Effector CD8-positive, alpha-beta T cell (primary cell): Measurements from ENCODE around the gene TPST2.
"Not testable (repeated sequence)": the region's sequence is repeated elsewhere in the genome, so short reads cannot be mapped to it uniquely, and the experiment has no call there.

Experiments used
- DNase-seq: peaks from one replicate; lab custom pipeline; 2025; lab: John Stamatoyannopoulos, UW

TPST2 gene

DNA sequence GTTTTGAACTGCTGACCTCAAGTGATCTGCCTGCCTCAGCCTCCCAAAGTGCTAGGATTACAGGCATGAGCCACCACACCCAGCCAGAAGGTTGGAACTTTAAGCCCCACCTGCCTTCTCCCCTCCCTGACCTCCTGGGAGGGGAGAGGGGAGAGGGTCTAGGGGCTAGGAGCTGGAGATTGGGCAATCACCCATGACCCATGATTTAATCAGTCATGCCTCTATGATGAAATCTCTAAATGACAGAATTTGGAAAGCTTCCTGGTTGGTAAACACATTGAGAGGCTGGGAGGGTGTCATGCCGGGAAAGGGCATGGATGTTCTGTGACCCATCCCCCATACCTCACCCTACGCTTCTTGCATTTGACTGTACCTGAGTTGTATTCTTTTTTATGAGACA lies 60.6 kb downstream of the TPST2 start:
- no peak for DNase-seq

GRCh38 chr22:26528518-26528917 lies 61.4 kb downstream of the TPST2 start:
- DNase-seq: not testable (repeated sequence)

DNA sequence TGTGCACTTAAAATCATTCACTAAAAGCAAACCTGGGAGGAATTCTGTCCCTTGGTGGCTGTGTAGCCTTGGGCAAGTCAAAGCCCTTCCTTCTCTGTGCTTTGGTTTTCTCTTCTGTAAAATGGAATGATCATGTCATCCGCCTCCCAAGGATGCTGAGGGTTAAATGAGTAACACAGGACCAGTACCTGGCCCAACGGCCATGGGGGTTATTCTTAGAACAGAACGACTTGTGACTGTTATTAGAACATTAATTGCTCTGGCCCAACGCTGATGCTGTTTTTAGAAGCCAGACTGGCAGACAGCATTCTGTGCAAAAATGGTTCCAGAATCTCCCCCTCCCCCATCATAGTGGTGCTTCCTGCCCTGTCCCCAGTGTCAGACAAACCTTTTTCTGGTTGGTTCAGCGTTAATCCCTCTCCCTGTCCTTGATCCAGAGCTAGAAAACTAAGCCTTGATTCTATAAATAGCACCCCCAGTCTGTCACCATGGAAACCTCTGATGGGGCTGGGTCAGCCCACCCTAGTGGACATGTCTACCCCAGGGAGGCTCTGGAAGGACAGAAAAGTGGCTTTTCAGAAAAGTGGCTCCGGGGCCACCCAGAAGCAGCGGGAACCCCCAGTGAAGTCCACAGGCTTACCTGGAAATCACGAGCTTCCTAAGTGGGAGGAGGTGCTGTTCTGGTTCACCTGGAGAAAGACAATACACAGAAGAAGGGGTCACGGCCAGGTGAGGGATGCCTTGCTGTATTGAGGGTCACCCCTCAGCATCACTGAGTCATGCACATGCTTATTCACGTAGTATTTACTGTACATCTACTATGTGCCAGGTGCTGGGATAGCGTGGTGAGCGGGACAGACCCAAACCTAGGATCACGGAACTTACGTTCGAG lies 62.1 kb downstream of the TPST2 start:
- no peak for DNase-seq

- DNase-seq: no peak
Observed at GRCh38 chr22:26527167-26527566, 62.8 kb downstream of the TPST2 start.

DNA sequence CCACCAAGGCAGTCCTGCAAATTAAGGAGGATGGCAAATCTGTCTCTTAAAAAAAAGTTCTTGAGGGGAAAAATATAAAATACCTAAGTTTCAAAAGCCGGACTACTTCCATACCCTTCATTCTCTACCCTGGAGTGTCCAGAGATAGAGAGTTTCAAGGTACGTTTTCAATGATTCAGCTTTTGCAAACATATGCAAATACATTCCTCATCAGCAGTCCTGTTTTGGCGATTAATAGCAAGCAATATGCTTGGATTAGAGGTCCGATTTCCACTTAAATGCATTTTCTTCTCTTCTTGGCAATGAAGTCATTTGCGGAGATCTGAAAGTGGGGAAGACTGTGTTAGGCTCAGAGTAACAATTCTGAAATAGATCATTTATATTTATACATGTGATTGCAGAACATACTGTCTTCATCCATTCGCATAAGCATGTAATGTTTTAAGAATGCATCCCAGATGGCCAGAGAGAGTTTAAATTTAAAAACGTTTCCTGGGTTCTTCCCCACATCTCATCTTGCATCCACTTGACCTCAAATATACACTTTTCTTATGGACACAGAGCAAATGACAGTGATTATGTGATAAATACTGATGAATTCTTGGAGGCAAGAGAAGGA lies 63.9 kb downstream of the TPST2 start:
- DNase-seq: no peak

DNA sequence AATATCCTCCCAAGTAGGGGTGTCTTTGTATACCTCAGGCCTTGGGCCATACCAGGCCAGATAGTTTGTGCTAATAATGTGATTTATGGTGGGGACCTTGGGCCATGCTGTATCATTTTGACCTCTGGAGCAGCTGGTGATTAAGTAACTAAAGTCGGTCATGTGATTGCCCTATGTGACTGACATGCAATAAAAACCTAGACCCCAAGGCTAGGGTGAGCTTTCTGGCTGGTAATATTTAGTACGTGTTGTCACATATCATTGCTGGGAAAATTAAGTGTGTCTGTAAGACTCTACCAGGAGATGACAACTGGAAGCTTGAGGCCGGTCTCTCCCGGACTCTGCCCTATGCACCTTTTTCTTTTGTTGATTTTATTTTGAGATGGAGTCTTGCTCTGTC lies 65.1 kb downstream of the TPST2 start:
- no peak for DNase-seq

- no peak for DNase-seq
Observed at GRCh38 chr22:26522592-26522991, 67.3 kb downstream of the TPST2 start.

- DNase-seq: no peak
Observed at GRCh38 chr22:26522012-26522411, 67.9 kb downstream of the TPST2 start.

- no peak for DNase-seq
Observed at GRCh38 chr22:26517429-26517828, 72.5 kb downstream of the TPST2 start.

GRCh38 chr22:26516503-26516902 lies 73.4 kb downstream of the TPST2 start:
- DNase-seq: no peak

- DNase-seq: no peak
Observed at GRCh38 chr22:26515931-26516330, 74.0 kb downstream of the TPST2 start.

GRCh38 chr22:26514419-26515161 lies 75.3 kb downstream of the TPST2 start:
- no peak for DNase-seq

- DNase-seq: no peak
Observed at GRCh38 chr22:26513838-26514237, 76.1 kb downstream of the TPST2 start.

DNA sequence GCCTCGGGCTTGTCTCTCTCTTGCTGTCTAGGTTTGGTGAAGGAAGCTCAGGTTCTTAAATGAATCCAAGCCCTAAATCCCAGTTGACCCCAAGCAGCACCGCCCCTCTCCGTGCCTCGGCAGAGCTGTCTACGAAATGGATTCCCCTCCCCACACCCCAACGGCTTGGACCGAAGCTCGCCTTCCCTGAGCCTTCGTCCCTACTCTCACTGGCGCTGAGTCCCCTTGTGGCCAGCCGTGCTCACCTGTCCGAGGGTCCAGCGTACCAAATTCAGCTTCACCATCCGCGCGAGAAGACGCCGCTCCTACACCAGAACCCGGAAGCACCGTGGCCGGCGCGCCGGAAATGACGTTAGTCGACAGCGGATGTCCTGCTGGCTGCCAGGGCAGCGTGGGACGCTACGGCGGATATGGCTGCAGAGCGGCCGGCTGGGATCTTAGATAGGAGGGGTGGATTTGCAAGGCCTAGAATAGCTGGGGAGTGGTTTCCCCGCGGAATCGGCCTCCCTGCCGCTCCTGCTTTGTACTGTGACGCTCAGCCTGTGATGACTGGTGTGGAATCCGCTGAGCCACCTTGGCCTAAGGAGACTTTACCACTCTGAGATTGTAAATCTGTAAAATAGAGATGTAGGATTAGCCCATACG lies 77.7 kb downstream of the TPST2 start, which contains the start of gene TFIP11:
TSS of gene TFIP11 (minus strand) at position 325 of the 645 bp plus-strand sequence. CDS start 2,201 bp downstream, outside the sequence.
- peak; percentile 80 for DNase-seq

DNA sequence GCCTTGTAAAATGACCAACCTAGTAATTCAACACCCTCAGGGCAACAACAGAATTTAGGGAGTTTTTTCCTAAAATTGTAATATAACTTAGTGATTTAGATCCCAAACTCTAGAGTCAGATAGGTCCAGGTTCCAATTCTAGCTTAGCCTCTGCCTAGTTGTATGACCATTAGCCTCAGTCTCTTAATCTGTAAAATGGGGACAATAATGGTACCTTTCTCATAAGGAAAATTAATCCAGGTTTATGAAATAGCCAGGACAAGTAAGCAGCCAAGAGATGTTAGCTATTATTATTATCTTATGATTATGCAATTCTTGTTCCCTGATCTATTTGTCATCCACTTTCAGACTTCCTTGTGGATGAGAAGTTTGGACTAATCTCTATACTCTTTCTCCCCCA lies 81.8 kb downstream of the TPST2 start:
- DNase-seq: no peak

DNA sequence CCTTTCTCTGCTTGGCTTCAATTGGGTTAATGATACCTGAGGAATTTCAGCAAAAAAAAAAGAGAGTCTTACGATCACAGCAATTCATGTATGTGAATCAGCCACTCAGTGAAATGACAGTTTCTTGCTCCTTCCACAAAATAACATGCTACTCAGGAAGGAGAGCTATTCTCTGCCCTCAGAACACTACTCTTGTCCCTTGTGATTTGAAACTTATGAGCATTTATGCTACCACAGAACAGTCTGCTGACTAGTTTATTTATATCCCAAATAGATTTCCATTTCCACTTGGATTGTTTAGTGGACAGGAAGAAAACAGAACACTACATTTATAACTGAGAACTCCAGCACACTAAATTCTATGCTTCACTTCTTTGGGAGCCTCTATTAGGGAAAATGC lies 86.2 kb downstream of the TPST2 start:
- no peak for DNase-seq

DNA sequence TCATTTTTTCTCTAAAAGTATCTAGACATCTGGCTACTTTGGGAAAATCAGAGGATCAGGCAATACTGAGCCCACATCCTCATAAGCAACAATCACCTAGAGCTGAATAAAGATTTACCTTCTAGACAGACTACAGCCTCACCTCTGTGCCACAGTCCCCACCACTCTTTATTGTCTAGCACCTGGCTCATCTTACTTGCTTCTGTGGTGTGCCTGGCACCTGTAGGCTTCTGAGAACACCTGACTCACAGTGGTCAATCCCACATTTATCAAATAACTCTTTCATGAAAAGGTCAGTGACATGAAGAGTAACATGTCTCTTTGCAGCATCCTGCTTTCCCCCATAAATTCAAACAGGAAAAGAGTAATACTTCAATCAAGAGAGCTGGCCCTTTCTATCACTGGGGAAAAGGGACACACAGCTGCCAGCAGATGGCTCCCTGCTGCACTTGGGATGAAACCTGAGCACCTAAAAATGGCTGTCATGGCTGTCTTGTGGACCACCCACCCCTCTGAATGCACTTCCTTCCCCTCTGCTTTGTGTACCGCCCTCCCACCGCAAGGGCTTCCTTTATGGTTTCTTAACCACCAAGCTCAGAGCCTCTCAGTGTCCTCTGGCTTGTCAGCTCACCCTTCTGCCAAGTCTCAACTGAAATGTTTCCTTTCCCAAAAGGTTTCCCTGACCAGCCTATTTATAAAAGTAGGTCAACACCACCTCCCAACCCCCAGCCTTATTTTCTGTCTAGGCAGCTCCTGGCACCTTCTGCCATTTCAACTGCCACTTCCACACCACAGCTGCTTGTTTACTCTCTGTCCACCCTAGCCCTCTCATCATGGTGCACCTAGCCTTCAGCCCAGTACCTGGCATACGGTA lies 87.0 kb downstream of the TPST2 start:
- peak; percentile 57 for DNase-seq

GRCh38 chr22:26501996-26502395 lies 87.9 kb downstream of the TPST2 start:
- no peak for DNase-seq

- no peak for DNase-seq
Observed at GRCh38 chr22:26499188-26499703, 90.7 kb downstream of the TPST2 start.

GRCh38 chr22:26496456-26496855 lies 93.5 kb downstream of the TPST2 start:
- DNase-seq: no peak

GRCh38 chr22:26494506-26494905 lies 95.4 kb downstream of the TPST2 start:
- no peak for DNase-seq
